ENCODE data around the gene PIK3C2G.
"Not testable (repeated sequence)": the region's sequence is repeated elsewhere in the genome, so short reads cannot be mapped to it uniquely, and the experiment has no call there.

The PIK3C2G gene

DNA sequence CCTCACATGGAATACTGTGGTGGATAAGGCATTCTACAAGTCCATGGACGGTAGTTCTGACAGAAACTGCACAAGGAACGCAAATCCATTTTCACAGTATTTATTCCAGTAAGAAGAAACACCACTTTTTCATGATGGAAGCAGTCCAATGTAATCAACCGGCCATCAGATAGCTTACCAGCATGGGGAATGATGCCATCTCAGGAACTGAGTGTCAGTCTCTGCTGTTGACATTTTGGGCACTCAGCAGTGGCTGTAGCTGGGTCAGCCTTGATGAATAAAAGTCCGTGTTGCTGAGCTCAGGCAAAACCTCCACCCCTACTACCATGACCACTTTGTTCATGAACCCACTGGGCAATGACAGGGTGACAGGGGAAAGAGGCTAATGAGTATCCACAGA, 373.1 kb downstream of the PIK3C2G start:
- no peak for DNase-seq (ENCODE audit: low read depth)

DNA sequence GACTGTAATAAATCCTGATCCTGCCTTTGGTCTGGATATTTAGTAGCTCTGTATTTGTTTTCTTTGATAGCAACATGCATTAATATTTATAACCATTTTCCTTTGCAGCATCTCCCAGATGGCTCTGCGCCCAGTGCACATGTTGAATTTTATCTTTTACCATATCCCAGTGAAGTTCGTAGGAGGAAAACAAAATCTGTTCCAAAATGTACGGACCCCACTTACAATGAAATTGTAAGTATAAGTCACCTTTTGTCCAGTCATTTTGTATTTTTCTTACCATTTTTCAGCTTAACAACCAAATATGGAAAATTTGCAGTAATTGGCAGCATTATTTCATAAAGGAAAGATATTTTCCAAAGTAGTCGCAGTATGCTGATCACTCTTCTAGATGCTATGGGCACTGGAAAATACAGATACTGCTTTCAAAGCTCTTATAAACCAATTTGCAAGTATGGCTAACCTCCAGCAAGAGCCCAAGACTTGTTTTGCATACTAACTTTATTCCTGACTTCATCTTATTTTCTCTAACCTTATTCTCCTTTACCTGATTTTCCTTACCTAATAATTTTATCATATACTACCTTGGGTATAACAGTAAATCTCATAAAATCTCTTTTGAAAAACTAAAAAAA, 379.1 kb downstream of the PIK3C2G start:
- no peak for DNase-seq (ENCODE audit: low read depth)

DNA sequence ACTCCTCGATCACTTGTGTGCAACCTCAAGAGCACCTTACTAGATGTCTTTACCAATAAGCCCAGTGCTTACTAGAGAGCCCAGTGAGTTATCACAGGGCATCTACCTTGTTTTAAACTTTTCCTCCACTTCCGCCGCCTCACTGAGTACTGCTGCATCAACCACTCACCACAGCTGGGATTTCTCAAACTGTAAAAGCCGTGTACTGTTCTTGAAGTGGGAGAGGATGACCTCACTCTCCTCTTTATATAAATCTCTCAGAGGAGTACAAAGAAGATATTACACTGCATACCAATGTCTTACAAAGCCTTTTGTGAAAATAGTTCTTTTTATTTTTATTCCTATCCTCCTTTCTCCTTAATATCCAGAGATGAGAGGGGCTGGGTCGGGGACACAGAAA, 382.4 kb downstream of the PIK3C2G start:
- DNase-seq (ENCODE audit: low read depth), result no peak

DNA sequence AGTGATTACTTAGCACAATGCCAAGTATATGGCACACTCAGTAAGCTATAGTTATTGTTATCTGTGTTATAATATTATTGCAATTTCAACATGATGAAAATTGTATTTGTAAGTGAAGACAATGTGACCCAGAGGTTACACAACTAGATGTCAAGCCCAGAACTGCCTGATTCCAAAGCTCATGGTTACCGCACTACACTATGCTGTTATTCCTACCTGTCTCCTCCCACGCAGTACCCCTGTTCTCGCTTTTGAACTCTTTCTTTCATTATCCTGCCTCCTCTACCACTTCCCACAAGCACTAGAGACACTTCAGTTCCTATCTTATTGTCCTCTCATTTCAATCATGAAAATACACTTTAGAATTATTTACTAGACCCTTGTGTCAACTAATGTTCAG, 383.2 kb downstream of the PIK3C2G start:
- no peak for DNase-seq (ENCODE audit: low read depth)

DNA sequence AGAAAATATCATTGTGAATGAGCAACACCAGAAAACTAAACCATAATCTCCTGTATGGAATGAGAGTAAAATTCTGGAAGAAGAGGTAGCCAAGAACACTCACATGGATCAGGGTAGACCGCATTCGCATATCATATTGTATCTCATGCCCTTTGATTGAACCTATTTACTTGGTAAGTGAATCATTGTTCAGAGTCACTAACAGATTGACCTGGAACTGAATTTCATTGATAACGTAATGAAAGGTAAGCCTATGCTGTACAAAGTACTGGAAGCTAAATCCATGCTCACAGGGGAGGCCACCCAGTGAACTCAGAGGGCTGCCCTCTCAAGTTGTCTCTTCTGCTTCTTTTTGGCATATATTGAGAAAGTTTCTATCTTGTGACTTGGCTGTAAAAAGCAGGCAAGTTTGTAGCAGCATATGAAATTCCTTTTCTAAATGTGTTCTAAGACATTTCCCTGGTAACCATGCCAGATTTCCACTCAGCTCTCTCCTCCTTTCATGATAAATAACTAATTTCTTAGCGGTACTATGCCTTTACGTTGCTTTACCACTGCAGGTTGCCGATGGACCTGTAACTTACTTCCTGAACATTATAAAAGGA, 385.1 kb downstream of the PIK3C2G start:
- no peak for DNase-seq (ENCODE audit: low read depth)

DNA sequence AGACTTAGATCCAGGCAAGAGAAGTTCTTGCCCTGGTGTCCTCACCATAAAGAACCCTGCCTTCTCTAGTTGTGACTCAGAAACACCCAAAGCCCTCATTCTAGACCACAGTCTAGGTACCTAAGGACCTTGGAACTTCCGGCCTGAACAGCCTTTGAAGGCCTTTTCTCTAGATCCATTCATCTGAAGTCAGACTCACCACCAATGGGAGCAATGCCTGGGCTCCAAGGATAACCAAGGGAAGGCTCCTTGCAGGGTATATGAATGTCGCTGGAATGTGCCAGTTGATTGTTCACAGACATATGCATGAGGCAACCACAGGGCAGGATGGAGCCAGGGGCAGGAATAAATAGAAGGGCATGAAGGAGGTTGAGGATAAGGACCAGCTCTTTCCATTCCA, 390.2 kb downstream of the PIK3C2G start:
- no peak for DNase-seq (ENCODE audit: low read depth)

DNA sequence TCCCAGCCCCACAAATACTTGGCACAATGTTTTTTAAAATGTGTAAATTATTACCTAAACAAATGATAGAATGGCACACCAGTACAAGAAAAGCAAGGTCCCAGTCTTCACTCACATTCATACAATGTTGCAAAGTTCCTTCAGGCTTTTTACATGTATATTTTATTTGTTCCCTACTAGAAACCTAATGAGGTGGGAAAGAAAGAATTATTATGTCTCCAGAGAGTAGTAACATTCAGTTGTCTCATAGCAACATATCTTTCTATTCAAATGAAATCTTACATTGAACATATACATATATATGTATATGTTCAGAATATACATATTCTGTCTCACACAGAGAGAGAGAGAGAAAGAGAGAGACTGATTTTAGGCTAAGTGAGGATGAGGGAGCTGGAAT, 391.3 kb downstream of the PIK3C2G start:
- DNase-seq (ENCODE audit: low read depth), result no peak

DNA sequence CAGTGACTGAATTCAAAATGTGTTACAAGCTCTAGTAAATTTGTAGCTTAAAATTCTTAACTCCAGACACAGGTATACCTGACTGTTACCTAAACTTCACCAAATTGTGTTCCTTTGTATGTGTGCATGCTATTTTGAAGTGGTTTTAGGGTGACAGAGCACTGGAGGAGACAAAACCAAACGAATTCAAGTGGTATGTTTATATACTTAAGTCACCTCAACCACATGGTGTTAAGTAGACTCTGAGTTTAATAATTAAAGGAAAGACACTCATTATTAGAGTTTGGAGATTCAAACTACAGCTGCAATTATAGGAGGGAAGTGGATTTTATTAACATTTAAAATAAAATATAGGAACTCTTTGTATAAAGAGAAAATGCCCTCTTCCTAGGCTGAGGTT, 392.1 kb downstream of the PIK3C2G start:
- DNase-seq (ENCODE audit: low read depth), result no peak

DNA sequence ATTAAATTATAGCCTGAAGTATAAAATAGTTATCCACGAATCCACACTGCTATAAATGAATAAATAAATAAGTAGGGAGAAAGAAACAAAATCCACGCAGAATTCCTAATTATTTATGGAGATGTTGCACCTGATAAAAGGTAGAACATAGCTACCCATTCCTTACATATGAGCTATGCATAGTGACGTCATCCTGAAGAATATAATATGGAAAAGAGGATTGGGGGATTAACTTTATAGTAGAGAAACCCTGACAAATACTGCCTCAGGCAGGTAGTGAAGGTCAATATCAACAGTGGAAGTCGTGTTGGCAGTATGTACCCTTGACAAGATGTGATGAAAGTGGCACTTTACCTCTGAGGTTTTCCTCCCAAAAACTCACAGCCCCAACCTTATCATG, 394.0 kb downstream of the PIK3C2G start:
- no peak for DNase-seq (ENCODE audit: low read depth)

DNA sequence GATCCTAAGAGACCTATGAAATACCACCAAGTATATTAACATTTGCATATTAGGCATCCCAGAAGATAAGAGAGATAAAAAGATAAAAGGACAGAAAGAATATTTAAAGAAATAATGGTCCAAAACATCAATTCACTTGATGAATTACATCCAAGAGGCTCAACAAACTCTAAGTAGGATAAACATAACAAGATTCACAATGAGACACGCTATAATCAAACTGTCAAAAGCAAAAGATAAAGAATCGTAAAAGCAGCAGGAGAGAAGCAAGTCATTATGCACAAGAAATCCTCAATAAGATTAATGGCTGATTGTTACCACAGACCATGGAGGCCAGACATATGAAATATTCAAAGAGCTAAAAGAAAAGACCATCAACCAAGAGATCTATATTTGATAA, 396.9 kb downstream of the PIK3C2G start:
- DNase-seq (ENCODE audit: low read depth), result no peak

DNA sequence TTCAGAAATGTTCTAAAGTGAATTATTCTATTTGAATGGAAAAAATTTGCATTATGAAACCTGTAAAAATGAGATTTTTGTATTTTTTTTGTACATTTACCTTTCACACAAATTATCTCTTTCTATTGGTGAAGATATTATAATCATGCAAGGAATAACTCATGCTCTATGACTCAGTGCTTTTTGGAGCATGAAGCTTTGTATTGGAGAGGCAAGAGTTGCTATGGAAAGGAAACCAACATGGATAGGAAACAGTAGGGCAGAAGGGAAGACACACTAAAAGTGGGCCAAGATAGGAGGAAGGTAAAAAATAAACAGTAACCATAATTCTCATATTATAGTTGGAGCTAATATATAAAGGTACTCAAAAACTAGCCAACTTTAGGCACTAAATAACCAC, 397.5 kb downstream of the PIK3C2G start:
- no peak for DNase-seq (ENCODE audit: low read depth)

DNA sequence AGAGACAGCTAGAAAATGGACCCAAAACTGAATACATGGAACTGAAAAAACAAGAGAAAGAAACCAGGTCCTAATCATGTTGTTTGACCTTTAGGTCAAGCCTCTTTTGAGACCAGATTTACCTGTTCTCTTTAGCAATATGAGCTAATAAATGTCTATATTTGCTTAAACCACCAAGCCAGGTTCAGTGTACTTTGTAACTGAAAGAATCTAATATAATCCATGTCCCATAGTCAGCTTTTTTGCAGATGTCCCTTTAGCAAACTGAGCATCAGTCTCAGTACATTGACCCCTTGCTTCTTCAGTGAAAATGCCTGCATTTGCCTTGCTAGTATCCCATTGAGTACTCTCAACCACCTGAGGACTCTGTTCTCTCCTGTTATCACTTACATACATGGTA, 414.8 kb downstream of the PIK3C2G start:
- no peak for DNase-seq (ENCODE audit: low read depth)

DNA sequence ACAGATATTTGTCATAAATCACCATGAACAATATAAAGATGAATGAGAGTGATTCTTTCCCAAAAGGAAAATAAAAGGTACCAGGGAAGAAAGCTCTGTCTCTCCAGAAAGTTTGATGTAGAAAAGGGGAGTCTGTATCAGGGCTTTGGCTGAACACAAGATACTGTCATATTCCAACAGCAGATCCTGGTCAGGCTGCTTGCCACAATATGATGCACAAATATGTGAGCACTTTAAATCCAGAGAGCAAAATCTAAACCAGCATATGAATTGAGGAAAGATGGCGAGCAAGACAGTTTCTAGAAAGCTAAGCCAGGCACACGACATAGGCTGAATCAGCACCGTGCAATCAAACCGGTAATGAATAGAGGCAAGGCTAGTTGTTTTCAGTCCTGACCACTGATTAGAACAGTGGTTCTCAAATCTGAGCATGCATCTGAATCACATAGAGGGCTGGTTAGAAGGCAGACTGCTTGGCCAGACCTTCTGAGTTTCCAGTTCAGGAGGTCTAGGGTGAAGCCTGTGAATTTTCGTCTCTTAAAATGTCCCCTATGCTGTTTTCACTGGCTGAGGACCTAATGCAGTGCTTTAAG, 415.8 kb downstream of the PIK3C2G start:
- no peak for DNase-seq (ENCODE audit: low read depth)

DNA sequence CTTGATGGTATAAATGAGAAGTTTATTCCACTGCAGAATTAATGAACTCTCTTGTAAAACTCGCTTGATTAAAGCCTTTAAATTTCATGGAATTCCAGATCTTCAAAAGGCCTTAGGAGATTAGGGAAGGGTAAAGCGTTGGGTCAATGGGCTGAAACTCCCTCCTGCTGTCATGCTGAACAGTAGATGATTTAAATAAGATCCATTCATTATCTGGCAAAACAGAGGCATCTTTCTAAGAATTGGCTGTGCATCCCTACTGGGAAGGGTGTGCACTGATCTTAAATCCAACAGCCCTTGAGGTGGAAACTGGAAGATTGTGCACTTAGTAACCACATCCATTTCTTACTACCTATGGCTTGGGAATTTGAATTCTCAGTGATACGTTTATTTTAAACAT, 420.5 kb downstream of the PIK3C2G start:
- no peak for DNase-seq (ENCODE audit: low read depth)

DNA sequence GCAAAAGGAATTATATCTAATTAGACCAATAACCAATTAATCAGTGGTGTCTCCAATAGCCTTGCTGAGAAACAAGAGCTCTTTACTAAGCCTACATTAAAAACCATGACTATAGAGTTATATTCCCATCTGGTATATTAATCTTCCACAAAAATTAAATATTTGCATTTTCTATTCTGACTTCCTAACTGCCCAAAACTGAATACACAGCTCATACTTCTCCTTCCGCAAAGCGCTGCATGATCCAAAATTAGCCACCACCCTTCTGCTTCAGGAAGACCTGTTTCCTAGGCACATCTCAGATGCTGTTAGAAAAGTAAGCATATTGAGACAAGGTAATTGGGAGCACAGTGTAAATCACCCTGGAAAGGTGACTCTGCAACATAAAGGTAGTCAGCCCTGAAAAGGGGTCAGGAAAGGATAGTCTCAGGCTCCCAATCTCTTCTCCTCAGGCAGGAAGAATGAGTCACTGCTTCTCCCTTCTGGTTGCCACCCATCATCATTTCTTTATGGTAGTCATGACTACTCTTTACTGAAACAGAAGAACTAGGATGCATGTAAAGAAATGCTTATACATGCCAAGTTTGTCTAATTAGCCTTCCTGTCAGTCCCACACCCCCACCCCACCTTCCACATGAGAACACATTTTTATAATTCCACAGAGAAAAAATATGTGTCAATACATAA, 422.2 kb downstream of the PIK3C2G start:
- DNase-seq (ENCODE audit: low read depth), result no peak

DNA sequence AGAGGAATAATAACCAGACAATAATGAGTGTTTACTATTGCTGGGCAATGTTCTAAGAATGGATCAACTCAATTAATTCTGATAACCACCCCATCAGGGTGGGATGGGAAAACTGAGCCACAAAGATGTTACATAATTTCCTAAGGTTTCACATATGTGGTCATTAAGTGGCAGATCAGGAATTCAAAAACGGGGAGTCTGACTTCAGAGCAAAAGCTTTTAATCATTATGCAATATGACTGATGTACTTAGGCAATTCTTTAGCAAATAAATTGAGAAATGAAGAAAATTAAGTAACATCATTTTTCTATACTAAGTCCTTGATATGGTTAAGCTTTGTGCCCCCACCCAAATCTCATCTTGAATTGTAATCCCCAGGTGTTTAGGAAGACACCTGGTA, 423.1 kb downstream of the PIK3C2G start:
- no peak for DNase-seq (ENCODE audit: low read depth)

DNA sequence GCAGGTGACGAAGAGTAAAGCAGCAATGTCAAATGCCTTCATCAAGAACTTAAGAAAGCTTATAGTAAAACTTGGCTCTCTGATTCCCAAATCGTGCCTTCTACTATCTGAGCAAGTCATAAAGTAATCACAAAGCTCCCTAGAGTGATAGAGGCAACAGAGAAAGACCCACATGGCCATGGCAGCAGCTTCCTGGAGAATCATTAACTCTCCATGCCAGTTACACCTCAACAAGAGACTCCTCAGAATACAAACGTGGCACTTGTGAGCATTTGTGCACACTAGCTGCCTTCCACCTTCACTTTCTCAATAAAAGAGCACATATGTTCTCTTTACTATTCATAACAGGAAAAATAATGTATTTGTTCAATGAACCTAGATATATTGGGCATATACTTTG, 428.5 kb downstream of the PIK3C2G start:
- DNase-seq (ENCODE audit: low read depth), result no peak

DNA sequence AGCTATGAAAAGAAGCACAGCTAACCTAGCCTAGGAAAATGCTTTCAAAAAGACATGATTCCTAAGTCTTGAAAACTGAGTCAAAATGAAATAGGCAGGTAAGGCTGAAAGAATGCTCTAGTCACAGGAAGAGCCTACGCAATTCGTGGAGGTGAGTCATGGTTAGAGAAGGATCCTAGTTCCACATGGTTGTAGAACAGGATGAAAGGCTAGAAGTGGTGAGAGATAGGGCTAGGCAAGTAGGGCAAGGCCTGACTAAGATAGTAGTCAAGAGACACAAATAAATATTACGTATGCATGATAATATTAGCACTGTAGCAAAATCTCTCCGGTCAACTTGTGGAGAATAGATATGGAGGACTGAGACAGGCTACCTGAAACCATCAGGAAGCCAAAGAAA, 429.3 kb downstream of the PIK3C2G start:
- no peak for DNase-seq (ENCODE audit: low read depth)

DNA sequence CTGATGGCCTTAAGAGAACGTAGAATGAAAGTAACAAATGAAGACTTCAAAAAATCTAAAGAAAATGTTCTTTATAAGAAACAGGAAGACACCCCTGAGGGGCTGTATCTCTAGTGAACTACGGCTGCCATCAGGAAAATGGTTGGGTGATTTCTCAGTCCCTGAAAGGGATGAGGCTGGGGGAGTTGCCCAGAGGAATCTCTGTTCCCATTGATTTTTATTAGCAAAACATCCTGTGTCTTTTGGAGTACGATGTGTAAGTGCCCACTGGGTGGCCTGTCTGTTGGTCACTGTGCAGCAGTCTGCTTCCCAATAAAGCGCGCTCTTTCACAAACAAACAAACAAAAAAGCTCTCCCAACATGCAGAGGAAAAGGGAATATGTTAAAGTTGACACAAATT, 432.7 kb downstream of the PIK3C2G start:
- DNase-seq (ENCODE audit: low read depth), result not testable (repeated sequence)

DNA sequence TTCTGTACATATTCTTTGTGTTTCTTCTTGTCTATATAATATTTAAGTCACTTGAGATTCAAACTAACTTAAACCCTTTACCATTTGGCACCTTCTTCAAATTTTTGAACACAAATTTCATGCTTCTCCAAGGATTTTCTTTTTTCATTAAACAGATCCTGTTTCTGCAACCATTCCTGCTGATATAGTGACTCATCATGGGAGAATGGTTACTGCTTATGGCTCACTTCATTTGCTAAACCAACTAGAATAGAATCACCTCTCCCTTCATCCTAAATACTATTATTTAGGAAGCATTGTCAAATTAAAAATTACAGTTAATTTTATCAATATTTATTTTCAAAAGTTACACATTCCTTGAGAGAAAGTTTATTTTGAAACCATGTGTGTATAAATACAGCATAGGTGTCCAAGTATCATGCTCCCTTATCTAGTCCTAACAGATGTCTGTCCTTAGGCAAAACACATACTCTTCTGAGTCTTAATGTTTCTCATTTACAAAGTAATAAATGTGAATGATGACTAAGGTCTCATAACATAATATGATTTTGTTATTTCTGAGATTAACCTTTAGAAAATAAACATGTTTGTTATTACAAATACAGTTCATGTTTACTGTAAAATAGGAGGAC, 435.8 kb downstream of the PIK3C2G start:
- no peak for DNase-seq (ENCODE audit: low read depth)

Measured in stimulated activated CD8-positive, alpha-beta memory T cell treated with anti-CD3 and anti-CD28 coated beads, Interleukin-4, amount 100 ng/mL, for 24 hours (primary cell).